ENCODE data around the gene QRFP. TPM values are rescaled to one million over a fixed set of nuclear protein-coding genes. Genes with fewer than 3 reads are reported as not detected.

The QRFP gene
- polyA plus RNA-seq, 1 donor (not counting 4 experiments of a cell fraction or from before 2014, with no cell fraction given): not detected

GRCh38 chr9:130918826-130919558, 22.4 kb upstream of the QRFP start:
- H3K9me1 ChIP-seq (ENCODE audit: control insufficient read depth, extremely low read depth, insufficient read depth, low read length): no peaks in the 10 kb centered on the region
- DNase-seq (ENCODE audit: low read depth, low spot score) (no peak), FAIRE-seq (no peak)
- H3K4me3 ChIP-seq (ENCODE audit: control insufficient read depth in 2 of 3, extremely low read depth in 1 of 3, insufficient read depth in 2 of 3, low read depth in 1 of 3, low read length in 3 of 3): no peak overlapping the region
- no peaks in the 10 kb centered on the region for H3K4me1 ChIP-seq (ENCODE audit: control insufficient read depth, extremely low read depth, insufficient read depth, low read length)
- H3K4me2 ChIP-seq (ENCODE audit: control insufficient read depth, extremely low read depth, insufficient read depth, low read depth, low read length): no peak overlapping the region
- dilution Hi-C loops (cut with MboI; ENCODE audit: extremely low pct_ligation_motif_present, low sequenced_read_pairs): no loop called here
- TF ChIP-seq EZH2 (IDR thresholded peaks at IDR 0.05; ENCODE audit: low read length): peak; percentile 89
- TF ChIP-seq, protein P1, sequence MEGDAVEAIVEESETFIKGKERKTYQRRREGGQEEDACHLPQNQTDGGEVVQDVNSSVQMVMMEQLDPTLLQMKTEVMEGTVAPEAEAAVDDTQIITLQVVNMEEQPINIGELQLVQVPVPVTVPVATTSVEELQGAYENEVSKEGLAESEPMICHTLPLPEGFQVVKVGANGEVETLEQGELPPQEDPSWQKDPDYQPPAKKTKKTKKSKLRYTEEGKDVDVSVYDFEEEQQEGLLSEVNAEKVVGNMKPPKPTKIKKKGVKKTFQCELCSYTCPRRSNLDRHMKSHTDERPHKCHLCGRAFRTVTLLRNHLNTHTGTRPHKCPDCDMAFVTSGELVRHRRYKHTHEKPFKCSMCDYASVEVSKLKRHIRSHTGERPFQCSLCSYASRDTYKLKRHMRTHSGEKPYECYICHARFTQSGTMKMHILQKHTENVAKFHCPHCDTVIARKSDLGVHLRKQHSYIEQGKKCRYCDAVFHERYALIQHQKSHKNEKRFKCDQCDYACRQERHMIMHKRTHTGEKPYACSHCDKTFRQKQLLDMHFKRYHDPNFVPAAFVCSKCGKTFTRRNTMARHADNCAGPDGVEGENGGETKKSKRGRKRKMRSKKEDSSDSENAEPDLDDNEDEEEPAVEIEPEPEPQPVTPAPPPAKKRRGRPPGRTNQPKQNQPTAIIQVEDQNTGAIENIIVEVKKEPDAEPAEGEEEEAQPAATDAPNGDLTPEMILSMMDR (optimal IDR thresholded peaks at IDR 0.05 in 1 of 3, IDR thresholded peaks at IDR 0.05 in 1 of 3, conservative IDR thresholded peaks at IDR 0.05 in 1 of 3; ENCODE audit: extremely low read depth in 1 of 3, insufficient read depth in 2 of 3, low read length in 3 of 3): no peak
- H3K9me3 ChIP-seq (ENCODE audit: control insufficient read depth, low read depth, low read length): no peaks in the 10 kb centered on the region
- peaks cover 79% of the 10 kb centered on the region for H3K27me3 ChIP-seq (ENCODE audit: control insufficient read depth, extremely low read depth, insufficient read depth, low read length)
- no peaks in the 10 kb centered on the region for H3K79me2 ChIP-seq (ENCODE audit: control insufficient read depth, insufficient read depth, low read length)
- H3K36me3 ChIP-seq (ENCODE audit: control insufficient read depth in 2 of 2, extremely low read depth in 1 of 2, insufficient read depth in 2 of 2, low read length in 2 of 2): no peaks in the 10 kb centered on the region
- H3K27ac ChIP-seq (ENCODE audit: control insufficient read depth, insufficient read depth, low read length): no peak overlapping the region
- H2AFZ ChIP-seq (ENCODE audit: control insufficient read depth, low read length): no peak overlapping the region
- H4K20me1 ChIP-seq (ENCODE audit: control insufficient read depth, extremely low read depth, insufficient read depth, low read length): no peaks in the 10 kb centered on the region
- H3K9ac ChIP-seq (ENCODE audit: control insufficient read depth, extremely low read depth, insufficient read depth, low read length): no peak overlapping the region

DNA sequence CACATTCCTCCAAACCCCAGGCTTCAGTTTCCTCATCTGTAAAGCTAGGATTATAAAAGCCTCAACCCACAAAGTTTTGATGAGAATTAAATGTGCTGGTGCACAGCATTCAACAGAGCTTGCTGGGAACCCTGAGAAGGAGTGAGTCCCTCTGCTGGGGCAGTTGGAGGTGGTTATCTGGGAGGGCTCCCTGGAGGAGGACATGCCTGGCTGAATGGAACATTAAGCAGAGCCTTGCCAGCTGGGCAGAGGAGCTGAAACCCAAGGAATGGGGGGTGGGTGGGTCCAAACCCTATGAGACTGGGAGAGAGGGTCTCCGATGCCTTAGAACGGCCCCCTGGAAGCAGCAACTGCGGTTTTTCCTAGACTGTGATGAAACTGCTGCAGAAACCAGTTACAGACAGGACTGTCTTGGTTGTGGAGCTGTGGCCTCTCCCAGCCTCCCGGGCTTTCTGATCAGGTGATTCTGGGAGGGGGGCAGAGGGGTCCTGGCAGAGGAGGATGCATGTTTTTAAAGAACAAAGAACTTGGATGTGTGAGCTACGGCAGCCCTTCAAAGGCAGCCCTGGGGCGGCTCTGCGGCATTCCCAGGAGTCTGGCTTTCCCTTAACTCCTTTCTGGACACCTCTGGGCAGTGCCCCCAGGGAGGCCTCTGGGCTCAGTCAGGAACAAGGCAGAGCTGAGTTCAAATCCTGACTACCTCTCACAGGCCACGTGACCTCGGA, 21.7 kb upstream of the QRFP start:
- H3K79me2 ChIP-seq (ENCODE audit: control insufficient read depth, insufficient read depth, low read length): no peaks in the 10 kb centered on the region
- no peaks in the 10 kb centered on the region for H3K9me1 ChIP-seq (ENCODE audit: control insufficient read depth, extremely low read depth, insufficient read depth, low read length)
- dilution Hi-C loops (cut with MboI; ENCODE audit: extremely low pct_ligation_motif_present, low sequenced_read_pairs): no loop called here
- H3K27me3 ChIP-seq (ENCODE audit: control insufficient read depth, extremely low read depth, insufficient read depth, low read length): peaks cover 79% of the 10 kb centered on the region
- no peaks in the 10 kb centered on the region for H4K20me1 ChIP-seq (ENCODE audit: control insufficient read depth, extremely low read depth, insufficient read depth, low read length)
- no peak for FAIRE-seq
- no peak overlapping the region for H3K4me2 ChIP-seq (ENCODE audit: control insufficient read depth, extremely low read depth, insufficient read depth, low read depth, low read length)
- H3K36me3 ChIP-seq (ENCODE audit: control insufficient read depth in 2 of 2, extremely low read depth in 1 of 2, insufficient read depth in 2 of 2, low read length in 2 of 2): no peaks in the 10 kb centered on the region
- no peak overlapping the region for H3K4me3 ChIP-seq (ENCODE audit: control insufficient read depth in 2 of 3, extremely low read depth in 1 of 3, insufficient read depth in 2 of 3, low read depth in 1 of 3, low read length in 3 of 3)
- no peak overlapping the region for H3K9ac ChIP-seq (ENCODE audit: control insufficient read depth, extremely low read depth, insufficient read depth, low read length)
- no peak overlapping the region for H2AFZ ChIP-seq (ENCODE audit: control insufficient read depth, low read length)
- TF ChIP-seq, protein P1 (optimal IDR thresholded peaks at IDR 0.05 in 1 of 3, IDR thresholded peaks at IDR 0.05 in 1 of 3, conservative IDR thresholded peaks at IDR 0.05 in 1 of 3; ENCODE audit: extremely low read depth in 1 of 3, insufficient read depth in 2 of 3, low read length in 3 of 3): no peak
- TF ChIP-seq EZH2 (IDR thresholded peaks at IDR 0.05; ENCODE audit: low read length): no peak
- peaks cover 3% of the 10 kb centered on the region for H3K4me1 ChIP-seq (ENCODE audit: control insufficient read depth, extremely low read depth, insufficient read depth, low read length)
- no peak overlapping the region for H3K27ac ChIP-seq (ENCODE audit: control insufficient read depth, insufficient read depth, low read length)
- DNase-seq (ENCODE audit: low read depth, low spot score): no peak
- no peaks in the 10 kb centered on the region for H3K9me3 ChIP-seq (ENCODE audit: control insufficient read depth, low read depth, low read length)
